GM12878 (cell line): ENCODE measurements around the gene SYNGR1. TPM values are rescaled to one million over a fixed set of nuclear protein-coding genes. Genes with fewer than 3 reads are reported as not detected.

ENCODE experiments used
- ATAC-seq: fragments of 200-7000 bp; cut with Tn5 transposase; 3 replicates; pipeline ENCODE4 v1.9.1; 2020; ENCODE audit warnings: mild to moderate bottlenecking, moderate library complexity
- BruUV-seq: library from RNA; stranded (reverse); fragments of 400-500 nt; replicated peaks from 2 replicates; lab custom pipeline; 2021; lab: Mats Ljungman, UMichigan
- CTCF ChIA-PET: fragments of 300-600 bp; sonication (Branson Sonifier 250); formaldehyde crosslinking; extraction: SDS; loops from one replicate; lab custom pipeline; 2021; ENCODE audit warnings: inconsistent platforms; lab: Yijun Ruan, JAX
- POLR2A ChIA-PET: fragments of 350-600 bp; formaldehyde crosslinking; extraction: SDS; loops from one replicate; lab custom pipeline; 2021; ENCODE audit warnings: inconsistent platforms; lab: Charles Lee
- RAD21 ChIA-PET: fragments of 300-600 bp; sonication (Branson Sonifier 250); formaldehyde crosslinking; loops from one replicate; lab custom pipeline; 2023; ENCODE audit warnings: antibody characterized with exemption; ENCODE audit not compliant: unreplicated experiment; lab: Charles Lee
- SMC1A ChIA-PET: fragments of 300-600 bp; sonication (Branson Sonifier 250); formaldehyde crosslinking; loops from one replicate; lab custom pipeline; 2023; ENCODE audit not compliant: unreplicated experiment, uncharacterized antibody; lab: Charles Lee
- DNase-seq: peaks from one replicate; pipeline ENCODE4 v3.0.0-alpha.2; 2011; ENCODE audit warnings: low read depth, low spot score
- FAIRE-seq: peaks from 3 replicates; lab custom pipeline; 2011; peaks lifted over from hg19 to GRCh38; lab: Jason Lieb, UNC
- H2AFZ ChIP-seq: 2 replicates; pipeline ENCODE4 v1.6.0; 2011; ENCODE audit warnings: low read depth, low read length, control low read depth; ENCODE audit not compliant: control insufficient read depth
- H3K27ac ChIP-seq: 2 replicates; pipeline ENCODE4 v1.5.1; 2011; ENCODE audit warnings: control low read depth; ENCODE audit not compliant: control insufficient read depth, insufficient read depth
- H3K27me3 ChIP-seq, 2 experiments: replicated peaks in 1 of 2; 2 replicates each; pipeline versions ENCODE4 v1.6.0 to v1.6.1; 2011; ENCODE audit warnings: low read length in 1 of 2; ENCODE audit not compliant: control insufficient read depth in 2 of 2, insufficient read depth in 2 of 2
- H3K36me3 ChIP-seq, 2 experiments: 2 replicates each; pipeline ENCODE4 v1.5.1; 2011; ENCODE audit warnings: low read length in 1 of 2; ENCODE audit not compliant: control insufficient read depth in 2 of 2, insufficient read depth in 2 of 2
- H3K4me1 ChIP-seq: 2 replicates; pipeline ENCODE4 v1.6.1; 2011; ENCODE audit warnings: mild to moderate bottlenecking, low read length, moderate library complexity, mixed read lengths; ENCODE audit not compliant: control insufficient read depth, insufficient read depth
- H3K4me2 ChIP-seq: 2 replicates; pipeline ENCODE4 v1.6.0; 2011; ENCODE audit warnings: control low read depth; ENCODE audit not compliant: control insufficient read depth, insufficient read depth
- H3K4me3 ChIP-seq: fragments of 200-600 bp; sonication (generic); 2 replicates; pipeline ENCODE4 v1.5.1; 2016
- H3K79me2 ChIP-seq: 2 replicates; pipeline ENCODE4 v1.6.0; 2011; ENCODE audit warnings: low read length; ENCODE audit not compliant: control insufficient read depth, insufficient read depth
- H3K9ac ChIP-seq: 2 replicates; pipeline ENCODE4 v1.8.0; 2011; ENCODE audit warnings: low read length, control low read depth, mixed read lengths; ENCODE audit not compliant: control insufficient read depth, insufficient read depth
- H3K9me3 ChIP-seq: replicated peaks from 3 replicates; pipeline ENCODE4 v1.5.1; 2011; ENCODE audit warnings: mild to moderate bottlenecking, low read length; ENCODE audit not compliant: control insufficient read depth, insufficient read depth
- H4K20me1 ChIP-seq: 2 replicates; pipeline ENCODE4 v1.6.0; 2011; ENCODE audit not compliant: control insufficient read depth, insufficient read depth
- BACH1 ChIP-seq: fragments of 450-650 bp; IDR thresholded peaks from 2 replicates; pipeline ENCODE4 v1.6.1; 2017; ENCODE audit warnings: mild to moderate bottlenecking, borderline replicate concordance
- CBX3 ChIP-seq: fragments of 200-600 bp; sonication (generic); IDR thresholded peaks from 2 replicates; pipeline ENCODE4 v1.6.1; 2016; ENCODE audit warnings: low read depth, borderline replicate concordance
- CHD1 ChIP-seq: IDR thresholded peaks from 2 replicates; pipeline ENCODE4 v1.6.1; 2012; ENCODE audit warnings: low read depth, low read length, improper control_type of control experiment
- CHD2 ChIP-seq: IDR thresholded peaks from 2 replicates; pipeline ENCODE4 v1.6.1; 2011; ENCODE audit warnings: low read depth, low read length, improper control_type of control experiment, borderline replicate concordance
- NR2C1 ChIP-seq: fragments of 450-650 bp; IDR thresholded peaks from 2 replicates; pipeline ENCODE4 v1.6.1; 2017; ENCODE audit warnings: antibody characterized with exemption, mild to moderate bottlenecking, moderate library complexity
- PKNOX1 ChIP-seq: fragments of 450-650 bp; IDR thresholded peaks from 2 replicates; pipeline ENCODE4 v1.6.1; 2016; ENCODE audit warnings: mild to moderate bottlenecking
- POU2F2 ChIP-seq: IDR thresholded peaks from 3 replicates; pipeline ENCODE4 v1.6.1; 2011; ENCODE audit warnings: low read depth, mild to moderate bottlenecking, low read length, borderline replicate concordance
- RUNX3 ChIP-seq: IDR thresholded peaks from 2 replicates; pipeline ENCODE4 v1.6.1; 2012; ENCODE audit warnings: low read length, inconsistent platforms
- SUPT20H ChIP-seq: IDR thresholded peaks from 2 replicates; pipeline ENCODE4 v1.6.1; 2011; ENCODE audit warnings: low read depth, mild to moderate bottlenecking, low read length, moderate library complexity, borderline replicate concordance; ENCODE audit not compliant: control insufficient read depth
- ZNF24 ChIP-seq: fragments of 450-650 bp; IDR thresholded peaks from 2 replicates; pipeline ENCODE4 v1.6.1; 2017; ENCODE audit warnings: antibody characterized with exemption, mild to moderate bottlenecking
- ZNF384 ChIP-seq: IDR thresholded peaks from 2 replicates; pipeline ENCODE4 v1.6.1; 2012; ENCODE audit warnings: low read depth, mild to moderate bottlenecking, low read length, improper control_type of control experiment, borderline replicate concordance
- WGBS: methylation state at CpG from one replicate; pipeline ENCODE4 v1.1.6; 2016; ENCODE audit warnings: low lambda C conversion rate; ENCODE audit not compliant: insufficient replicate concordance, insufficient coverage; ENCODE audit errors: missing lambda C conversion rate; 5-methylcytosine and 5-hydroxymethylcytosine counted together
- in situ Hi-C: fragments of 300-500 bp; cut with MboI; formaldehyde crosslinking; loops from 9 replicates; pipeline ENCODE4 v1.14.3; 2018; ENCODE audit warnings: mixed read lengths
- intact Hi-C: fragments of 100-400 bp; cut with micrococcal nuclease; formaldehyde crosslinking; loops from one replicate; pipeline ENCODE4 v1.14.2; 2022; ENCODE audit not compliant: unreplicated experiment
- polyA plus RNA-seq, 11 experiments: library from polyadenylated mRNA; depleted of rRNA in 4 of 11; unstranded in 6 of 11; stranded (reverse) in 5 of 11; fragments of >200 nt; fragmentation: Nextera tagmentation in 4 of 11; fragmentation: Illumina TruSeq in 1 of 11; extraction: Ambion mirVana in 4 of 11; extraction: Trizol in 1 of 11; gene quantifications; 1 replicate in 1 of 11; 2 replicates in 10 of 11; pipeline versions ENCODE4 v1.2.1 to v1.2.3, GENCODE V29; 2011 to 2016; ENCODE audit warnings: inconsistent platforms in 2 of 11, missing spikeins in 2 of 11, low read depth in 1 of 11
- total RNA-seq, 4 experiments: library from RNA; depleted of rRNA in 3 of 4; stranded (reverse); fragments of >200 nt in 3 of 4; fragmentation: Illumina TruSeq in 1 of 4; extraction: Trizol in 1 of 4; gene quantifications; 2 replicates each; pipeline versions ENCODE4 v1.2.1 to v1.2.3, GENCODE V29; 2013 to 2021

Gene SYNGR1
- total and polyA plus RNA-seq, 10 of the 15 experiments (the other 5 are each of a cell fraction or from before 2014, with no cell fraction given): 0.87 to 9.2 (median 3.5) TPM

DNA sequence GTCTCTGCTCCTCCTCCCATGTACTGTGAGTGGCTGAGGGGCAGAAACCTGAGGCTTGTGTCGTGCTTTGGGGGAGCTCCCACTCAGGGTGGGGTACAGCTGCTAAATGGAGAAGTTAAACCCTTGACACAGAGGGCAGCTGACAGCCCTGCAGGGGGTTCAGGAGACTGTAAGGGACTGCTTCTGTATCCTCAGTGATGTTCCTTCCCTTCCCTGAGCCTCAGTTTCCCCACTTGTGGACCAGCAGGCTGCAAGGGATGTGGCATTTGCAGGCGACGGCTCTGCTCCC is 15.6 kb downstream of the SYNGR1 start:
- intact Hi-C loops (no loop called here), in situ Hi-C loops (no loop called here)
- 52% methylated on average over 3 of the region's 3 CpGs for WGBS
- Histone ChIP-seq H3K79me2 (no peaks in the 10 kb centered on the region), H3K27me3 (no peaks in the 10 kb centered on the region; a peak in 1 of 4 replicates), H3K27ac (no peak overlapping the region), H3K4me3 (no peak overlapping the region), H4K20me1 (no peaks in the 10 kb centered on the region), H3K36me3 (no peaks in the 10 kb centered on the region), H3K9ac (no peak overlapping the region), H3K4me2 (no peak overlapping the region), H3K9me3 (no peaks in the 10 kb centered on the region), H2AFZ (no peak overlapping the region), H3K4me1 (no peaks in the 10 kb centered on the region)
- ChIA-PET CTCF (no interaction called here), RAD21 (no interaction called here), SMC1A (no interaction called here), POLR2A (no interaction called here)
- TF ChIP-seq ZNF384 (no peak), RUNX3 (no peak), NR2C1 (no peak), CHD2 (no peak), POU2F2 (no peak), SUPT20H (no peak), ZNF24 (no peak), PKNOX1 (no peak), BACH1 (no peak), CBX3 (no peak), CHD1 (no peak)
- FAIRE-seq (no peak), DNase-seq (no peak), ATAC-seq (no peak)
- no TSS peak for BruUV-seq
